Immature natural killer cell (primary cell): ENCODE measurements around the gene AHCYL1. TPM values are rescaled to one million over a fixed set of nuclear protein-coding genes. Genes with fewer than 3 reads are reported as not detected.

ENCODE experiments used
- DNase-seq, 3 donors: peaks; one replicate each; pipeline ENCODE4 v3.0.0; 2022; ENCODE audit warnings: mixed read lengths in 1 of 3
- H3K27ac Mint-ChIP-seq, 6 donors: one replicate each; pipeline ENCODE4 v1.8.0; 2020; ENCODE audit warnings: mixed read lengths in 6 of 6, mild to moderate bottlenecking in 5 of 6, inconsistent platforms in 4 of 6, moderate library complexity in 3 of 6
- H3K27me3 Mint-ChIP-seq, 3 donors: one replicate each; pipeline ENCODE4 v1.8.0; 2020 to 2021; ENCODE audit warnings: low read depth in 3 of 3, mild to moderate bottlenecking in 3 of 3, mixed read lengths in 3 of 3, moderate library complexity in 3 of 3, inconsistent platforms in 1 of 3
- H3K36me3 Mint-ChIP-seq, 3 donors: one replicate each; pipeline ENCODE4 v1.8.0; 2020; ENCODE audit warnings: mixed read lengths in 3 of 3, inconsistent platforms in 2 of 3, mild to moderate bottlenecking in 2 of 3
- H3K4me1 Mint-ChIP-seq, 2 donors: one replicate each; pipeline ENCODE4 v1.8.0; 2020; ENCODE audit warnings: inconsistent platforms in 2 of 2, mild to moderate bottlenecking in 2 of 2, mixed read lengths in 2 of 2, moderate library complexity in 1 of 2
- H3K4me3 Mint-ChIP-seq, 5 donors: one replicate each; pipeline ENCODE4 v1.8.0; 2020; ENCODE audit warnings: mild to moderate bottlenecking in 5 of 5, mixed read lengths in 5 of 5, inconsistent platforms in 3 of 5, moderate library complexity in 3 of 5
- H3K9me3 Mint-ChIP-seq, 6 donors: one replicate each; pipeline ENCODE4 v1.8.0; 2020; ENCODE audit warnings: mild to moderate bottlenecking in 6 of 6, mixed read lengths in 6 of 6, inconsistent platforms in 4 of 6, moderate library complexity in 3 of 6
- polyA plus RNA-seq, 3 donors: library from polyadenylated mRNA; unstranded; fragments of 300-500 nt; fragmentation: Illumina TruSeq; gene quantifications; one replicate each; pipeline ENCODE4 v1.2.3, GENCODE V29; 2021

AHCYL1 gene
- polyA plus RNA-seq, 3 donors from 2014 or later, result 30.2 to 75.4 (median 46.4) TPM

GRCh38 chr1:109996476-109996875 is 11.9 kb downstream of the AHCYL1 start:
- Mint-ChIP-seq H3K9me3 (no peaks in the 10 kb centered on the region), H3K4me1 (peaks cover 2 to 12% of the 10 kb centered on the region in 2 donors), H3K27ac (no peak overlapping the region), H3K4me3 (no peak overlapping the region), H3K36me3 (no peaks in the 10 kb centered on the region), H3K27me3 (no peaks in the 10 kb centered on the region)
- no peak for DNase-seq

DNA sequence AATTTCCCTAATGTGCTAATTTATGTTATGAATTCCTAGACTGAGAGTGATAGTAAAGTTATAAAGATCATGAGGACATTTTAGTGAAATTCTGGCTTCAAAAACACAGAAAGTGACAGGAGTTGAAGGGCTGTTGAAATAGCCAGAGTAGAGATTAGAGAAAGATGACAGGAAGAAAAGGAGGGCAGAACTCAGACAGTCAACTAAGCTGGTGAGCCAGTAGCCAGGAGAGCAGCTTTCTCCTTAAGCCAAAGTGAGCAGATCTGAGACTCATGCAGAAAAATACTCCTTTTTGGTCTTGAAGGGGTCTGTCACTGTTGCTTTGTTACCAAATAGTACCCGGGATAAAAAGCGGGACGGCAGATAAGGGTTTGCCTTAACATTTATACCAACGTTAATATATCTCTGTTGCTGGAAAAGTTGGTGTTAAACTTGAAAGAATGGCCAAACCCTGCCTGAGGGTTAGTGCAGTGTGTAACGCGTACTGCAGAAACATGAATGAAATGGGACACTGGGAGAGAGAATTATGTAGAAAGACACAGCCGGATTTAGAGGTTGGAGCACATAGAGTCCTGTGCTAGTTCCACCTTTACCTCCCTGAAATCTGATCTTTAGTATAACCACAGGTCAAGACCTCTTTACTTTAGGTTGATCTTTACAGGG is 12.8 kb downstream of the AHCYL1 start:
- Mint-ChIP-seq H3K27ac (no peak overlapping the region), H3K36me3 (no peaks in the 10 kb centered on the region), H3K4me1 (peaks cover 2 to 7% of the 10 kb centered on the region in 2 donors), H3K27me3 (no peaks in the 10 kb centered on the region), H3K4me3 (no peak overlapping the region), H3K9me3 (no peaks in the 10 kb centered on the region)
- DNase-seq, result no peak

DNA sequence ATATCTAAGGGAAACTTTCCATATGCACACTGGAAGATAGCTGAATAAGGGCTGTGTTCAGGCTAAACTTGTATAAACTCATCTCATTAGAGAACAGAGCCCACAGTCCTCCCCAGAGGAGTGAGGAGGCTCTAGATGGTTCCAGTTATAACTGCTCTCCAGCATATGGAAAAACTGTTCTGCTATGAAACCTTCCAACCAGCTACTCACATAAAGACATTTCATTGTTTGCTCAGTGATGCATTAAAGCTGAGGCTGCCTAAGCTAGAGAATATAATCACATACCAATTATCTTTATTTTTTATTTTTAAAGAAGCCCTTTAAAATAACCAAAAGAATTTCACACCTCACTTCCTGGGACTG is 13.3 kb downstream of the AHCYL1 start:
- Mint-ChIP-seq H3K9me3 (no peaks in the 10 kb centered on the region), H3K36me3 (no peaks in the 10 kb centered on the region), H3K27me3 (no peaks in the 10 kb centered on the region), H3K4me3 (no peak overlapping the region), H3K27ac (no peak overlapping the region), H3K4me1 (peaks cover 2 to 7% of the 10 kb centered on the region in 2 donors)
- no peak for DNase-seq

DNA sequence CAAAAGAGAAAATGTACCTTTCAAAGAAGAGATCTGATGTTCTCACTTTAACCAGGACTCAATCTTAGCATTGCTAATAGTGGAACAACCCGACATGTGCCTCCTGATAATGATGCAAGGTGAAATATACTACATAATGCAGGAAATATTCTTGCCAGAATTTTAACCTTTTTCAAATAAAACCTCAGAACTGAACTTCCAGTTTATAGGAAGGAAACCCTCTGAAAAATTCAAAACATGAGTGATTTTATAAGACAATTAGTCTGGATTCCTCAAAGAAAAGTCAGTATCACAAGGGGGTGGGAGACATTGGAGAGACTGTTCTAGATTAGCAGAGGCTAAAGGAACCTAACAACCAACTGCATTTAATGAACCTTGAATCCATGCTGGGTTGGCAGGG is 18.1 kb downstream of the AHCYL1 start:
- Mint-ChIP-seq H3K4me3 (no peak overlapping the region), H3K9me3 (no peaks in the 10 kb centered on the region), H3K36me3 (peaks cover 0 to 6% (median 0%) of the 10 kb centered on the region in 3 donors), H3K4me1 (peaks cover 10 to 21% of the 10 kb centered on the region in 2 donors), H3K27ac (no peak overlapping the region), H3K27me3 (no peaks in the 10 kb centered on the region)
- DNase-seq, result no peak

DNA sequence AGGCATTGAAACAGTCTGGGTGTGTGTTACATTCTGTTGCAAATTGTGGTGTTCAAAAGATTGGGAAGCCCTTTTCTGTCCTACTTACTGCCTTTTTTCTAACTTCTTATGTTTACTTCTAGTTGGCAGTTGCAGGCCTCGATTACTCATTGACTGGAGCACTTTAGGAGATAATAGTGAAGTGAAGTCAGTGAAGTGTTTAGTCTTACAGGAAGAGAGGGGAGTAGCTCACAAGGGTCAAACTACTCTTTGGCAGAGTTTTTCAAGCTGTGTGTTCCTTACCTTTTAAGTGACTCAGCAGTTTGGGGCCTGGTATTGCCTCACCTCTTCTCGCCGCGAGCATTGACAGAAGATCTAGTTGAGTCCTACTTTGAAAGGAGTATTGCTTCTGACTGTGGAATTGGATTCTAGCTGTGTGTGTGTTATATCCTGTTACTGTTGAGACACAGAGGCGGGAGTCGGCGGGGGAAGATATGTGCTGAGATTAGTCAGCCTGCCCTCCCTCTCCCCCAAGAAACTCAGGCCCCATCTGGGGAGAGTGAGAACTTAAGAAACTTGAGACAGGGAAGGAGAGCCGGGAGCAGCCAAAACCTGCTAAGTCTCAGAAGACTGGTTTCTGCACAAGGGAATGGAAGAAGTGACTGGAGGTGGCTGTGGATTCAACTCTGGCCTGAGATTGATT is 19.3 kb downstream of the AHCYL1 start:
- Mint-ChIP-seq H3K27me3 (no peaks in the 10 kb centered on the region), H3K4me3 (no peak overlapping the region), H3K36me3 (peaks cover 0 to 6% (median 0%) of the 10 kb centered on the region in 3 donors), H3K4me1 (peaks cover 10 to 21% of the 10 kb centered on the region in 2 donors), H3K9me3 (no peaks in the 10 kb centered on the region), H3K27ac (peak overlapping the region in 3 of 6 donors; percentile 14 to 42 (median 28))
- no peak for DNase-seq

DNA sequence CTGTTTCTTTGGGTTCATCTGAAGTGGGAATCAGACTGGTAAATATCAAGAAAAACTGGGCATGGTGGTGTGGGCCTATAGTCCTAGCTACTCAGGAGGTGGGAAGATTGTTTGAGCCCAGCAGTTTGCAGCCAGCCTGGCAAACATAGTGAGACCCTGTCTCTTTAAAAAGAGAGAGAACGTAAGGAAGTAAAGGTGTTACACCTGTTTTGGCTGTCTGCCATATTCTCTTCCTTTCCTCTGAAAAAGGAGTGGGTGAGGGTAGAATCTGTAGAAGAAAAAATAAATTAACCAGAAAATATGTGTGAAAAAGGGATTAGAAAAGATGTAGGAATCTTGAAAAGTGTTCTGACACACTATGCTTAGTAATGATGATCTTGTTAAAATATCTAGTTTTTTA is 20.0 kb downstream of the AHCYL1 start:
- Mint-ChIP-seq H3K27me3 (no peaks in the 10 kb centered on the region), H3K4me3 (no peak overlapping the region), H3K36me3 (peaks cover 2 to 8% (median 7%) of the 10 kb centered on the region in 3 donors), H3K9me3 (no peaks in the 10 kb centered on the region), H3K4me1 (peaks cover 10 to 21% of the 10 kb centered on the region in 2 donors), H3K27ac (peak overlapping the region in 2 of 6 donors; percentile 6 to 14)
- DNase-seq, result no peak

- Mint-ChIP-seq H3K4me1 (peaks cover 10 to 21% of the 10 kb centered on the region in 2 donors), H3K27ac (no peak overlapping the region), H3K4me3 (no peak overlapping the region), H3K27me3 (no peaks in the 10 kb centered on the region), H3K9me3 (no peaks in the 10 kb centered on the region), H3K36me3 (peaks cover 9 to 18% (median 13%) of the 10 kb centered on the region in 3 donors)
- no peak for DNase-seq
These were observed 21.4 kb downstream of the AHCYL1 start for GRCh38 chr1:110005971-110006370.

GRCh38 chr1:110006516-110006915 is 22.0 kb downstream of the AHCYL1 start:
- Mint-ChIP-seq H3K9me3 (no peaks in the 10 kb centered on the region), H3K27me3 (no peaks in the 10 kb centered on the region), H3K4me1 (peaks cover 10 to 21% of the 10 kb centered on the region in 2 donors), H3K36me3 (peaks cover 9 to 24% (median 13%) of the 10 kb centered on the region in 3 donors), H3K4me3 (no peak overlapping the region), H3K27ac (no peak overlapping the region)
- DNase-seq, result no peak

- H3K4me1 Mint-ChIP-seq, result peaks cover 10 to 21% of the 10 kb centered on the region in 2 donors
- peak overlapping the region in 1 of 6 donors; percentile 24 for H3K27ac Mint-ChIP-seq
- no peaks in the 10 kb centered on the region for H3K27me3 Mint-ChIP-seq
- peaks cover 13 to 29% (median 13%) of the 10 kb centered on the region in 3 donors for H3K36me3 Mint-ChIP-seq
- no peak for DNase-seq
- no peaks in the 10 kb centered on the region for H3K9me3 Mint-ChIP-seq
- no peak overlapping the region for H3K4me3 Mint-ChIP-seq
These were observed 22.7 kb downstream of the AHCYL1 start for GRCh38 chr1:110007046-110007830.

- no peak overlapping the region for H3K4me3 Mint-ChIP-seq
- DNase-seq, result no peak
- no peaks in the 10 kb centered on the region for H3K27me3 Mint-ChIP-seq
- peaks cover 16 to 37% (median 20%) of the 10 kb centered on the region in 3 donors for H3K36me3 Mint-ChIP-seq
- H3K27ac Mint-ChIP-seq, result no peak overlapping the region
- H3K4me1 Mint-ChIP-seq, result peaks cover 5 to 16% of the 10 kb centered on the region in 2 donors
- no peaks in the 10 kb centered on the region for H3K9me3 Mint-ChIP-seq
These were observed 24.5 kb downstream of the AHCYL1 start for GRCh38 chr1:110008971-110009565.

DNA sequence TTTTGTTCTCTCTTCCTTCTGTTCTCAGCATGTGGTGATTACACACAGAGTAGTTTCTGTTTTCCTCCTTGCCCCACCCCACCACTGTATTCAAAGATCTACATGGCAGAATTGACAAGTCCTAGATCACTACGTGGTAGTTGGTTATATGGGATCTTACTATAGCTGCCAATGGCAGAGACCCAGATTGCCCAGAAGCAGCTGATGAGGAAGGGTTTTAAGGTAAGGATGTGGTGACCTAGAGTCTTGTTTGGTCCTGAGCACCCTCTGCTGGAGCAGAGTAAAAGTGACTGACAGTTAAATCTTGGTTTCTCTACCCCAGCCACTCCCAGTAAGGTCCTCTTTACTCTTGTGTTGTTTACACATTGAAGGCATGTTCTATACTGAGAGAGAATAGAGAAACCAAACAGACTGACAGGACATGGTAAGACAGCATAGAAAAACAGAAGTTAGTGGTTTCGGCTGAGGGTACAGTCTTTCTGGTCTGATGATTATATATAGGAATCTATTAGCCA is 27.0 kb downstream of the AHCYL1 start:
- Mint-ChIP-seq H3K4me1 (no peaks in the 10 kb centered on the region), H3K27ac (peak overlapping the region in 2 of 6 donors; percentile 50 to 61), H3K9me3 (no peaks in the 10 kb centered on the region), H3K27me3 (no peaks in the 10 kb centered on the region), H3K4me3 (no peak overlapping the region), H3K36me3 (peaks cover 24 to 58% (median 30%) of the 10 kb centered on the region in 3 donors)
- peak in 2 of 3 donors; percentile 13 to 14 for DNase-seq

- no peak for DNase-seq
- Mint-ChIP-seq H3K4me3 (no peak overlapping the region), H3K27ac (no peak overlapping the region), H3K9me3 (no peaks in the 10 kb centered on the region), H3K4me1 (no peaks in the 10 kb centered on the region), H3K27me3 (no peaks in the 10 kb centered on the region), H3K36me3 (peaks cover 29 to 63% (median 35%) of the 10 kb centered on the region in 3 donors)
These were observed 27.7 kb downstream of the AHCYL1 start for GRCh38 chr1:110012100-110012780.

- H3K9me3 Mint-ChIP-seq, result no peaks in the 10 kb centered on the region
- peaks cover 44 to 69% (median 45%) of the 10 kb centered on the region in 3 donors for H3K36me3 Mint-ChIP-seq
- no peaks in the 10 kb centered on the region for H3K27me3 Mint-ChIP-seq
- H3K4me1 Mint-ChIP-seq, result no peaks in the 10 kb centered on the region
- no peak overlapping the region for H3K4me3 Mint-ChIP-seq
- DNase-seq, result no peak
- no peak overlapping the region for H3K27ac Mint-ChIP-seq
These were observed 33.2 kb downstream of the AHCYL1 start for GRCh38 chr1:110017792-110018191.
